GM12865 (cell line): Measurements from ENCODE around the gene EWSR1.
A peak's percentile ranks its signal among the peaks of the same experiment; 100 is the strongest.

Source experiments
- DNase-seq: peaks from one replicate; pipeline ENCODE4 v3.0.0; 2010; ENCODE audit warnings: low read depth
- H3K4me3 ChIP-seq: 2 replicates; pipeline ENCODE4 v1.5.1; 2011; ENCODE audit warnings: mild to moderate bottlenecking, low read depth, low read length, control low read depth
- TF ChIP-seq, protein P1 (sequence below): IDR thresholded peaks from 2 replicates; pipeline ENCODE4 v1.5.1; 2011; ENCODE audit warnings: low read length, control low read depth, low read depth, inconsistent platforms; ENCODE audit not compliant: insufficient read depth; ENCODE audit errors: missing control alignments

Gene EWSR1

DNA sequence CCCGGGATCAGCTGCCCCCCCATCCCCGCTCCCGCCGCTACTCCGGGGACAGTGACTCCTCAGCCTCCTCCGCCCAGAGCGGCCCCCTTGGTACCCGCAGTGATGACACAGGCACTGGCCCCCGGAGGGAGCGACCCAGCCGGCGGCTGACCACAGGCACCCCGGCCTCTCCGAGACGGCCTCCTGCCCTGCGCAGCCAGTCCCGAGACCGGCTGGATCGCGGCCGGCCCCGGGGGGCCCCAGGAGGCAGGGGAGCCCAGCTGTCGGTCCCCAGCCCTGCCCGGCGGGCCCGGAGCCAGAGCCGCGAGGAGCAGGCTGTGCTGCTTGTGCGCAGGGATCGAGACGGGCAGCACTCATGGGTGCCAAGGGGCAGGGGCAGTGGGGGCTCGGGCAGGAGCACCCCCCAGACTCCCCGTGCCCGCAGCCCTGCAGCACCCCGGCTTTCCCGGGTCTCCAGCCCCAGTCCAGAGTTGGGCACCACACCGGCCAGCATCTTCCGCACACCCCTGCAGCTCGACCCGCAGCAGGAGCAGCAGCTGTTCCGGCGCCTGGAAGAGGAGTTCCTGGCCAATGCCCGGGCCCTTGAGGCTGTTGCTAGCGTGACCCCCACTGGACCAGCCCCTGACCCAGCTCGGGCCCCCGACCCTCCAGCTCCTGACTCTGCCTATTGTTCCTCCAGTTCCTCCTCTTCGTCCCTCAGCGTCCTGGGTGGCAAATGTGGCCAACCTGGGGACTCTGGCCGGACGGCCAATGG, 43.6 kb downstream of the EWSR1 start:
- TF ChIP-seq, protein P1, sequence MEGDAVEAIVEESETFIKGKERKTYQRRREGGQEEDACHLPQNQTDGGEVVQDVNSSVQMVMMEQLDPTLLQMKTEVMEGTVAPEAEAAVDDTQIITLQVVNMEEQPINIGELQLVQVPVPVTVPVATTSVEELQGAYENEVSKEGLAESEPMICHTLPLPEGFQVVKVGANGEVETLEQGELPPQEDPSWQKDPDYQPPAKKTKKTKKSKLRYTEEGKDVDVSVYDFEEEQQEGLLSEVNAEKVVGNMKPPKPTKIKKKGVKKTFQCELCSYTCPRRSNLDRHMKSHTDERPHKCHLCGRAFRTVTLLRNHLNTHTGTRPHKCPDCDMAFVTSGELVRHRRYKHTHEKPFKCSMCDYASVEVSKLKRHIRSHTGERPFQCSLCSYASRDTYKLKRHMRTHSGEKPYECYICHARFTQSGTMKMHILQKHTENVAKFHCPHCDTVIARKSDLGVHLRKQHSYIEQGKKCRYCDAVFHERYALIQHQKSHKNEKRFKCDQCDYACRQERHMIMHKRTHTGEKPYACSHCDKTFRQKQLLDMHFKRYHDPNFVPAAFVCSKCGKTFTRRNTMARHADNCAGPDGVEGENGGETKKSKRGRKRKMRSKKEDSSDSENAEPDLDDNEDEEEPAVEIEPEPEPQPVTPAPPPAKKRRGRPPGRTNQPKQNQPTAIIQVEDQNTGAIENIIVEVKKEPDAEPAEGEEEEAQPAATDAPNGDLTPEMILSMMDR = no peak
- no peak for DNase-seq
- H3K4me3 ChIP-seq = no peak overlapping the region

DNA sequence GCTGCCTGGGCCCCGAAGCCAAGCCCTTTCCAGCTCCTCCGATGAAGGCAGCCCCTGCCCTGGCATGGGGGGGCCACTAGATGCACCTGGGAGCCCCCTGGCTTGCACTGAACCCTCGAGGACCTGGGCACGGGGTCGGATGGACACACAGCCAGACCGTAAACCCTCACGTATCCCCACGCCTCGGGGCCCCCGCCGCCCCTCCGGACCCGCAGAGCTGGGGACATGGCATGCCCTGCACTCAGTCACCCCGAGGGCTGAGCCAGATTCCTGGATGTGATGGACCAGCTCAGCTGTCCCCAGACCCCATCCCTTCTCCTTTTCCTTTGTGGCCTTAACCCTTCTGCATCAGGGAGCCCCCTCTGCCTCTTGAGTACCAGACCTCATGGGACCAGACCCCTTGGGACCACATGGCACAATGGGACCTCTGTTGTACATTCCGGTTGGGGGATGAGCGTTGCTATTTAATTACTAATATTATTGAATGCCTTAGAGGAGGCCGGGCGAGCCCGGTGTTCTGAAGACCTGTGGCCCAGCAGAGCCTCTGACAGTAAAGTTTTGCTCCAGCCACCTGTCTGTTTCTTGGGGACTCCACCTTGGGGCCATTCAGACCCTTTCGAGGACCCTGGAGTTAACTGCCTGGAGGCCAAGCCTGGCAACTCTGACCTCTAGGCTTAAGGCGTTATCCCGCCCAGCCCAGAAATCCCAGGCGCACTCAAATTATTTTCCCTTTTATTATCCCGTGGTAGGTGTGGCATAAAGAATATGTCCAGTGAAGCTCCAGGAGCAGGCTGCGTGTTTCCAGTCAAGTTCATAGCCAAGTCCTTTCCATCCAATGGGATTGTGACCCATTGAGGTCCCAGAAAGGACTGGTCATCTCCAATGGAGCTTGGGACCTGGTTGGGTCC, 44.4 kb downstream of the EWSR1 start:
- H3K4me3 ChIP-seq = no peak overlapping the region
- TF ChIP-seq, protein P1 = no peak

DNA sequence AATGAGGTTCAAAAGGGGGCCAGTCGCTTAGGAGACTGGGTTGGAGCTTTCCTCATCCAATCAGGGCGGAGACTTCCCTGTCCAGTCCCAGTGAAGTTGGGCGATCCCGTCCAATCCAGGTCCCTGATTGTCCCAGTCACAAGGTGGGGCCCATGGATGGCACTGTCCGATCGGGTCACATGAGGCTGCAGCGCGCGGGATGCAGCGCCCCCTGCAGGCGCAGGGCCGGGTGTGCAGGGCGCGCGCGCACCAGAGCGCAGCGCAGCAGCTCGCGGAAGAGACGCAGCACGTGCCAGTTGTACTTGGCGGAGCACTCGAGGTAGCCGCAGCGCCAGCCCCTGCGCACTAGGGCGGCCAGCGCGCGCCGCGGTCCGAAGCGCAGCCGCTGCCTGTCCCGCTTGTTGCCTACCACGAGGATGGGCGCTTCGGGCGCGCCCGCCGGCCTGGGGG, 45.1 kb downstream of the EWSR1 start:
- H3K4me3 ChIP-seq = no peak overlapping the region
- no peak for DNase-seq
- TF ChIP-seq, protein P1 = peak; percentile 55

More for the DNA sequence above, 44.4 kb downstream of the EWSR1 start:
- no peak for DNase-seq

DNA sequence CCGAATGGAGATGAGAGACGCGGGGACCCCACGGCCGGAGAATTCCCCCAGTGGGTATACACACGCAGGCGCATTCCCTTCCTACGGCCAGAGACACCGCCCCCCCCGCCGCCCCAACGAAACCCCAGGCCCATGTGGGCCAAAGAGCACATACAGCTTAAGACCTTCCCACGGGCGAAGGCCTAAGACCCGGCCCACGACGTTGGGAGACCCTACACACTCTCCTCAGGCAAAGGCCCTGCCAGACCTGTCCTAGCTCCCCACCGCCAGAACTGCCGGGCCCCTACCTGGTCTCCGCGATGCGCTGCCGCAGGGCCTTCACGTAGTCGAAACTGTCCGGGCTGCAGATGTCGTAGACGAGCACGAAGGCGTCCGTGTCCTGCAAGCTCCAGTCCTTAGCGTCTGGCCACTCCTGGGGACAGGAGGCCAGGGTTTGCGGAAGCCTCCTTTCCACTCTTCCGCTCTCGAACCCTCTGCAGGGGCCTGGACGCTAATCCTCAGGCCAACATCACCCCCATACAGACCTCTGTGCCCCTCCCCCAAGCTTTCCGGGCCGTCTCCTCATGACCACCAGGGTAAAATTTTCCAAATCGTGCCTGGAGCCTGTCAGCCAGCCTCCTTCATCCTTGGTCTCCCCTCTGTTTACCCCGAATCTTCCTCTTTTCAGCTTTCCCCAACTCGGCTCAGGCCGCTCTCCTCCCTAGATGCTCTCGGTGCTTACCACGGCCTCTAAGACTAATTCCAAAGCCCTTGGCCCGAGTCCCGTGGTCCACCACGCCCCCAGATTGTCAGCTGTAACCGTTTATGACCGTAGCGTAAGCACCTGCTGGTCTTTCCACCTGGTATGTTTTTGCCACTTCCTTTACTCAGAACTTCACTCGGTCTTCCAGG, 45.8 kb downstream of the EWSR1 start:
- no peak overlapping the region for H3K4me3 ChIP-seq
- no peak for DNase-seq

DNA sequence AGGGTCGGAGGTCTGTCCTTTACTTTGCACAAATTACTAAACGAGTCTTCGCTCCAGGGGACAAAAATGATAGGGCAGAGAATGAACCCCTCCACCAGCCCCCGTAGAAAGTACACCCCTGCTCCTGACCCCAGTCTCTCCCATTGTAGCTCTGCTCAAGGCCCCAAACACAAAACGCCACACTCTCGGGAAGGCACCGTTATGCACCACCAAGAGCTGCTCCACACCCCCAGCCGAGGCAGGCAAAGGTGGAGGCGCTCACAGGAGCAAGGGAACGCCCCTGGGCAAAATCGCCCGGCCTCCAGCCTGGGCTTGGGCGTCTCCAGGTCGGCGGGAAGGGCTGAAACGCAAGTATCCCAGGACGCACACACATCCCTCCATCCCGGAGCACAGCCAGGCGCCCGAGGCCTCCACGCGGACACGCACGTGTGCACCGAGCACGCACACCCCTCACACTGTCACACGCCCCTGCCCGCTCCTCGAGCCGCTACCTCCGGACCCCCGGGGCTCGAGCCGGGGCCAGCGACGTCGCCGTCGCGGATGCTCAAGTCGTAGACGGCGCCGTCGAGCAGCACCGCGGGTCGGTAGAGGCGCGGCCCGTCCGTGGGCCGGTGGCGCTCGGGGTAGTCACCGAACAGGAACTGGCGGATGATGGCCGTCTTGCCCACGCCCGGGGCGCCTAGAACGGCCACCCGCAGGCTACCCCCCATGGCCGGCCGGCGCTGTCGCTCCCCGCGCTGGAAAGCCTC, 46.6 kb downstream of the EWSR1 start:
- TF ChIP-seq, protein P1 = no peak
- no peak for DNase-seq
- H3K4me3 ChIP-seq = no peak overlapping the region

More for the DNA sequence above, 45.8 kb downstream of the EWSR1 start:
- TF ChIP-seq, protein P1 = no peak
